ENCODE data around the gene DUSP9.
"Not testable (repeated sequence)": the region's sequence is repeated elsewhere in the genome, so short reads cannot be mapped to it uniquely, and the experiment has no call there.

Gene DUSP9

GRCh38 chrX:153699210-153699783 lies 52.3 kb downstream of the DUSP9 start:
- in situ Hi-C loops (cut with MboI; ENCODE audit: low pct_unique_long_range_greater_than_20kb, low sequenced_read_pairs), result not testable (repeated sequence)

GRCh38 chrX:153699784-153700371 lies 52.9 kb downstream of the DUSP9 start:
- in situ Hi-C loops (cut with MboI; ENCODE audit: low pct_unique_long_range_greater_than_20kb, low sequenced_read_pairs); DNase-seq: not testable (repeated sequence)

More at GRCh38 chrX:153699210-153699783, 52.3 kb downstream of the DUSP9 start:
- DNase-seq, result not testable (repeated sequence)

GRCh38 chrX:153700376-153700945 lies 53.5 kb downstream of the DUSP9 start:
- no peak for DNase-seq
- in situ Hi-C loops (cut with MboI; ENCODE audit: low pct_unique_long_range_greater_than_20kb, low sequenced_read_pairs), result no loop called here
